Activated naive CD8-positive, alpha-beta T cell treated with anti-CD3 and anti-CD28 coated beads for 36 hours (primary cell): Measurements from ENCODE around the gene GPR68. TPM values are rescaled to one million over a fixed set of nuclear protein-coding genes. Genes with fewer than 3 reads are reported as not detected.

Experiments
- DNase-seq: peaks from one replicate; pipeline ENCODE4 v3.0.0; 2021
- H3K27ac Mint-ChIP-seq: one replicate; pipeline ENCODE4 v1.8.0; 2022; ENCODE audit warnings: mild to moderate bottlenecking, moderate library complexity, mixed read lengths
- H3K27me3 Mint-ChIP-seq: one replicate; pipeline ENCODE4 v1.8.0; 2022; ENCODE audit warnings: mild to moderate bottlenecking, mixed read lengths
- H3K36me3 Mint-ChIP-seq: one replicate; pipeline ENCODE4 v1.8.0; 2021; ENCODE audit warnings: mild to moderate bottlenecking, mixed read lengths
- H3K4me1 Mint-ChIP-seq: one replicate; pipeline ENCODE4 v1.8.0; 2021; ENCODE audit warnings: mixed read lengths
- H3K4me3 Mint-ChIP-seq: one replicate; pipeline ENCODE4 v1.8.0; 2022; ENCODE audit warnings: mild to moderate bottlenecking, moderate library complexity, mixed read lengths
- H3K9me3 Mint-ChIP-seq: one replicate; pipeline ENCODE4 v1.8.0; 2022; ENCODE audit warnings: mixed read lengths
- total RNA-seq, 2 experiments: library from RNA; stranded (reverse); gene quantifications; one replicate each; pipeline ENCODE4 v1.2.3, GENCODE V29; 2021

Gene GPR68, protein sequence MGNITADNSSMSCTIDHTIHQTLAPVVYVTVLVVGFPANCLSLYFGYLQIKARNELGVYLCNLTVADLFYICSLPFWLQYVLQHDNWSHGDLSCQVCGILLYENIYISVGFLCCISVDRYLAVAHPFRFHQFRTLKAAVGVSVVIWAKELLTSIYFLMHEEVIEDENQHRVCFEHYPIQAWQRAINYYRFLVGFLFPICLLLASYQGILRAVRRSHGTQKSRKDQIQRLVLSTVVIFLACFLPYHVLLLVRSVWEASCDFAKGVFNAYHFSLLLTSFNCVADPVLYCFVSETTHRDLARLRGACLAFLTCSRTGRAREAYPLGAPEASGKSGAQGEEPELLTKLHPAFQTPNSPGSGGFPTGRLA
- total RNA-seq = 10 to 100 TPM; 14.0 to 14.4 TPM

GRCh38 chr14:91244501-91244901, at the start of gene GPR68:
Gene GPR68 (minus strand): TSS chr14:91244704. CDS start chr14:91235050, 9,654 bp downstream.
- Mint-ChIP-seq H3K36me3 (peaks cover 75% of the 10 kb centered on the region), H3K27me3 (no peaks in the 10 kb centered on the region), H3K27ac (peak within 1 kb of the TSS; percentile 98), H3K9me3 (peaks cover 7% of the 10 kb centered on the region), H3K4me1 (peaks cover 75% of the 10 kb centered on the region), H3K4me3 (peak within 1 kb of the TSS; percentile 77)
- peak; percentile 35 for DNase-seq

- peaks cover 35% of the 10 kb centered on the region for H3K36me3 Mint-ChIP-seq
- peaks cover 17% of the 10 kb centered on the region for H3K4me1 Mint-ChIP-seq
- no peaks in the 10 kb centered on the region for H3K27me3 Mint-ChIP-seq
- no peaks in the 10 kb centered on the region for H3K9me3 Mint-ChIP-seq
- DNase-seq = no peak
- H3K27ac Mint-ChIP-seq = peak overlapping the region; percentile 74
- H3K4me3 Mint-ChIP-seq = no peak overlapping the region
Observed at GRCh38 chr14:91294153-91294552, 49.6 kb upstream of the GPR68 start.

DNA sequence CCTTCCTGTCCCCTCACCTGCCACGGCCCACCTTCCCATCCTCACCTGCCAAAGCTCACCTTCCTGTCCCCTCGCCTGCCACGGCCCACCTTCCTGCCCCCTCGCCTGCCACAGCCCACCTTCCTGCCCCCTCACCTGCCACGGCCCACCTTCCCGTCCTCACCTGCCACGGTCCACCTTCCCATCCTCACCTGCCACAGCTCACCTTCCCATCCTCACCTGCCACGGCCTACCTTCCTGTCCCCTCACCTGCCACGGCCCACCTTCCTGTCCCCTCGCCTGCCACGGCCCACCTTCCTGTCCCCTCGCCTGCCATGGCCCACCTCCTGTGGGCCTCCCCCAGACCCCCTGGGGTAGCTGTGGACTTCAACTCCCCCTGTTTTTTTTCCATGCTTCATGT, 48.8 kb upstream of the GPR68 start:
- H3K36me3 Mint-ChIP-seq = peaks cover 31% of the 10 kb centered on the region
- H3K27ac Mint-ChIP-seq = peak overlapping the region; percentile 74
- H3K4me3 Mint-ChIP-seq = no peak overlapping the region
- peaks cover 13% of the 10 kb centered on the region for H3K4me1 Mint-ChIP-seq
- H3K9me3 Mint-ChIP-seq = no peaks in the 10 kb centered on the region
- H3K27me3 Mint-ChIP-seq = no peaks in the 10 kb centered on the region
- DNase-seq = no peak

DNA sequence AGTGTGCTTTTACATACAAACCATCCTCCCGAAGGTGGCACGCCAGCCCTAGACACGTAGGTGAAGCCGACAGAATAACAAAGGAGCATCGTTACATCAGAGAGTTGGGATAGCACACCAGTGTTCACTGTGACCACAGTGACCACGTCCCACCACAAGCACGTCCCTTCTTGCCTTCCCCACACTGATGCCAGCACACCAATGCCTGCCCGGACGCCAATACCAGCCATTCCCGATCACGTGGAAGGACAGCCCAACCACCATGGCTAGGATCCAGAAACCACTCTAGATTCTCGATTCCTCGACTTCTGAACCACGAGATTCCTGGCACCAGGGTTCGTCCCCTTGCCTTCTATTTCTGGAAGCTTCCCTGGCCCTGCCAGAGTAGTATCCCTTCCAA, 48.0 kb upstream of the GPR68 start:
- H3K27me3 Mint-ChIP-seq = no peaks in the 10 kb centered on the region
- peak overlapping the region; percentile 74 for H3K27ac Mint-ChIP-seq
- DNase-seq = no peak
- peaks cover 34% of the 10 kb centered on the region for H3K36me3 Mint-ChIP-seq
- no peak overlapping the region for H3K4me3 Mint-ChIP-seq
- H3K9me3 Mint-ChIP-seq = no peaks in the 10 kb centered on the region
- peaks cover 13% of the 10 kb centered on the region for H3K4me1 Mint-ChIP-seq

- Mint-ChIP-seq H3K4me1 (peaks cover 13% of the 10 kb centered on the region), H3K9me3 (no peaks in the 10 kb centered on the region), H3K36me3 (peaks cover 31% of the 10 kb centered on the region), H3K27me3 (no peaks in the 10 kb centered on the region), H3K4me3 (no peak overlapping the region), H3K27ac (peak overlapping the region; percentile 74)
- DNase-seq = no peak
Observed at GRCh38 chr14:91291786-91292405, 47.4 kb upstream of the GPR68 start.

GRCh38 chr14:91290986-91291385, 46.5 kb upstream of the GPR68 start:
- Mint-ChIP-seq H3K27me3 (no peaks in the 10 kb centered on the region), H3K36me3 (peaks cover 30% of the 10 kb centered on the region), H3K27ac (peak overlapping the region; percentile 58), H3K4me3 (no peak overlapping the region), H3K9me3 (no peaks in the 10 kb centered on the region), H3K4me1 (peaks cover 17% of the 10 kb centered on the region)
- DNase-seq = no peak

DNA sequence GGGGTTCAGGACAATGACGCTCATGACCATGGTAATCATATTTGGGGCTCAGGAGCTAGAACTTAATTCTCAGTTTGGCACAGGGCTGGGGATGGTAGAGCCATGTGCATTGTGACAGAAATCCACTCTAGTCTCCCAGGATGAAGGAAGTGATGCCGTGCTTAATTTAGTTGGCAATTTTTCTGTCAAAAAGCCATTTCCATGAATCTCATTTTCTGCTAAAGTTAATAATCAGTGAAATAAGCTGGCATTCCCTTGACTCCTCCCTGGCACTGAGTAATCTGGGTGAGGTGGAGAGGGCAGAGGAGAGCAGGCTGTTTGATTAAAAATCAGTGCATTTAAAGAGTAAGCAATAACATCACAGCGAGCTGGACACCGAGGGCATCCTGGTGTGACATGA, 45.0 kb upstream of the GPR68 start:
- no peak for DNase-seq
- Mint-ChIP-seq H3K4me3 (no peak overlapping the region), H3K9me3 (no peaks in the 10 kb centered on the region), H3K27ac (peak overlapping the region; percentile 29), H3K36me3 (peaks cover 42% of the 10 kb centered on the region), H3K27me3 (no peaks in the 10 kb centered on the region), H3K4me1 (peaks cover 17% of the 10 kb centered on the region)

- DNase-seq = no peak
- Mint-ChIP-seq H3K4me3 (no peak overlapping the region), H3K4me1 (peaks cover 15% of the 10 kb centered on the region), H3K27ac (no peak overlapping the region), H3K9me3 (no peaks in the 10 kb centered on the region), H3K36me3 (peaks cover 41% of the 10 kb centered on the region), H3K27me3 (no peaks in the 10 kb centered on the region)
Observed at GRCh38 chr14:91288876-91289275, 44.4 kb upstream of the GPR68 start.

- no peaks in the 10 kb centered on the region for H3K9me3 Mint-ChIP-seq
- H3K4me3 Mint-ChIP-seq = no peak overlapping the region
- peak overlapping the region; percentile 73 for H3K27ac Mint-ChIP-seq
- H3K4me1 Mint-ChIP-seq = peaks cover 9% of the 10 kb centered on the region
- H3K36me3 Mint-ChIP-seq = peaks cover 44% of the 10 kb centered on the region
- peak; percentile 69 for DNase-seq
- H3K27me3 Mint-ChIP-seq = no peaks in the 10 kb centered on the region
Observed at GRCh38 chr14:91286530-91286937, 42.0 kb upstream of the GPR68 start.

DNA sequence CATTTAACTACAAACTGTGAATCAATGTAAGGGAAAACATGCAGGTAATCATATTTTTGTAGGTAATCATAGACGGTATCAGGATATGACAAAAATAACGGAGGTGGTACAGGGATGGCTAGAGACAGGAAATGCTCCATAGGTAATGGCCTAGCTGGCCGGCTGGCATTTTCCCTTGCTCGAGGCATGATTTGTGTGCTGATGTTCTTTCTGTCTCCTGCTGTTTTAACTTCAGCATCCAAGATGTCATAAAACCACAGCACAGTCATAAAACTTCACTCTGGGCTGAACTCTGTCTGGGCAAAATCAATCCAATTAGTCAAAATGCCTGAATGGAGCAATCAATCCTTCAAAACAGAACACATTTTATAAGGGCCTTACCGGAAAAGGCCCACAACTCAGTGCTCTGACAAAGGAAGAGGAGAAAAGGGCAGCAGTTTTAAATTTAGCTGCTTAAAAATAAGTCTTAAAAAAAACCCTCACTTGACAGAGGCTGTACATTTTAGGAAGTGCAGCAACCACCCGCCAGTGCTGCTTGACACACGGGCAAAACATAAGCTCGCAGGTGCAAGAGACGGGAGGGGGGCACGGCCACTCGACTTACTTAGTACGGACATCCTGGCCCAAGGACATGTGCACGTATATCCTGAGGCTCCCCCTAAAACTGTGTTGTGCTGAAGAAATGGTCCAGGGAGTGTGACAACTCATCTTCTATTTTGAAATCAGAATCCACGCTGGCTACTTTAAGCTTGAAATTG, 40.5 kb upstream of the GPR68 start:
- peaks cover 45% of the 10 kb centered on the region for H3K36me3 Mint-ChIP-seq
- no peaks in the 10 kb centered on the region for H3K9me3 Mint-ChIP-seq
- no peak overlapping the region for H3K4me3 Mint-ChIP-seq
- peaks cover 5% of the 10 kb centered on the region for H3K4me1 Mint-ChIP-seq
- no peaks in the 10 kb centered on the region for H3K27me3 Mint-ChIP-seq
- no peak for DNase-seq
- H3K27ac Mint-ChIP-seq = peak overlapping the region; percentile 55

DNA sequence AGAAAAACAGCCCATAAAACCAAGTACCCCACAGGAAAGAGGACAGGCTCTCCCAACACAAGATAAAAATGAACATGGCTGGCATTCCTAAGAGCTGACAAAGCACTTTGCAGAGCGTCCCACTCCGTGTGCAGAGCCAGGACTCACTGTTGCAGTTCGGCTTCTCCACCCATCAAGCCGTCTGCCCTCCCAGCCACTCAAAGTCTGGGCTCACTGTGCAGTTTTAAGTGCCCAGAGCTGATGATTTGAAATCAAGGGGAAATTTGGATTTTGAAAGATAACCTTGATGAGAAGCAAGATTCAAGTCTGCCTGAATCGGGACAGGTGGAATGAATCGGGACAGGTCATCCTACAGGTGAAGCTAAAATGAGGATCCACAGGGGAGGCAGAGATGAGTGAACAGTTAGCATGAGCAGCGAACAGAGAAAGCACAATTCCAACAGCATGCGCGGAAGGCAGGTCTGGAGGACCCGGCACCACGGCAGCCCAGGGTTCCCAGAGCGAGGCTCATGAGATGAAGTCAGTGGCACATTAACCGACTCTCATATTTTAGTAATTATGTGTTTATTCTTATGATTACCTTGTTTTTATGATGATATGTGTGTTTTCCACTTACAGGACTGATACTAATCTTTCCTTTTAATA, 39.8 kb upstream of the GPR68 start:
- H3K4me3 Mint-ChIP-seq = no peak overlapping the region
- H3K27me3 Mint-ChIP-seq = no peaks in the 10 kb centered on the region
- H3K36me3 Mint-ChIP-seq = peaks cover 45% of the 10 kb centered on the region
- H3K9me3 Mint-ChIP-seq = no peaks in the 10 kb centered on the region
- no peak for DNase-seq
- peaks cover 5% of the 10 kb centered on the region for H3K4me1 Mint-ChIP-seq
- H3K27ac Mint-ChIP-seq = peak overlapping the region; percentile 55

GRCh38 chr14:91283666-91284065, 39.2 kb upstream of the GPR68 start:
- no peak for DNase-seq
- no peak overlapping the region for H3K4me3 Mint-ChIP-seq
- peaks cover 45% of the 10 kb centered on the region for H3K36me3 Mint-ChIP-seq
- H3K27ac Mint-ChIP-seq = no peak overlapping the region
- H3K4me1 Mint-ChIP-seq = peaks cover 5% of the 10 kb centered on the region
- no peaks in the 10 kb centered on the region for H3K27me3 Mint-ChIP-seq
- H3K9me3 Mint-ChIP-seq = no peaks in the 10 kb centered on the region

DNA sequence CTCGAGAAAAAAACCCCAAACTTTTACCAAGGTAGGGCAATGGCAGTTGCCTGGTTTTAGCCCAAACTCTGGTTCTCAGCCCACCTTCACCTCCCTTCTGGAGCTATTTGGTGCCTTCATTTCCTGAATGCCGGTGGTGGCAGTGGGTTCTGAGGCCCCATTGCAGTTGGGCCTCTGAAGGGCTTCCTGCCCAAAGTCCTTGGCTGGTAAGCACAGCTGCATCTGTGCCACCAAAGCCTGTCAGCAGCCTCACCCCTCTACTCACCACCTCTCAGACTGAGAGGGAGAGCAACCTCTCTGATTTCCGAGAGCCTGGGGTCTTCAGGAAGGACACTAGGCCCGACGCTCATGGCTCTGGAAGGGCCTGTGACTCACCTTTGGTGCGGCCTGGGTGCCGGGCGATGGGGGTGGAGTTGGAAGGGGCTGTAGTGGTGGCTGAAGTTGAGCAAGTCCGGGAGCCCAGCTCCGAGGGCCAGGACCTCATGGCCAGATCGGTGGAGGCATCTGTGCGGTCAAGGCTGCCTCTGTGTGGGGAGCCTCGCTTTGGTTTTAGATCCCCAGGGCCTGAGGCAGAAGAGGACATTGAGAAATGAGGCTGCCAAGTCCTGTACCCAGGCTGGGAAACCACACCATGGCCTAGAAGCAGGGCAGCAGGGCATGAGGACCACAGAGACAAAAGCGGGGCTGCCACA, 38.6 kb upstream of the GPR68 start:
- Mint-ChIP-seq H3K4me1 (peaks cover 5% of the 10 kb centered on the region), H3K36me3 (peaks cover 41% of the 10 kb centered on the region), H3K9me3 (no peaks in the 10 kb centered on the region), H3K27me3 (no peaks in the 10 kb centered on the region), H3K27ac (peak overlapping the region; percentile 74), H3K4me3 (no peak overlapping the region)
- DNase-seq = no peak

- no peak overlapping the region for H3K4me3 Mint-ChIP-seq
- H3K36me3 Mint-ChIP-seq = peaks cover 41% of the 10 kb centered on the region
- no peaks in the 10 kb centered on the region for H3K9me3 Mint-ChIP-seq
- H3K4me1 Mint-ChIP-seq = peaks cover 3% of the 10 kb centered on the region
- no peak for DNase-seq
- no peaks in the 10 kb centered on the region for H3K27me3 Mint-ChIP-seq
- peak overlapping the region; percentile 51 for H3K27ac Mint-ChIP-seq
Observed at GRCh38 chr14:91281346-91281745, 36.8 kb upstream of the GPR68 start.
